SU-DHL-6 (cell line): ENCODE results near the gene PPIA.

Source experiments
- H2AFZ ChIP-seq: fragments of 200-600 bp; sonication (generic); 2 replicates; pipeline ENCODE4 v1.6.1; 2014; ENCODE audit warnings: low read depth, mild to moderate bottlenecking, moderate library complexity, mixed read lengths, antibody characterized with exemption, low read length; ENCODE audit not compliant: severe bottlenecking
- H3F3A ChIP-seq: fragments of 200-600 bp; shearing (Covaris generic); 2 replicates; pipeline ENCODE4 v1.6.0; 2016; ENCODE audit warnings: antibody characterized with exemption, mild to moderate bottlenecking; ENCODE audit not compliant: insufficient read depth
- H3K27ac ChIP-seq: fragments of 200-600 bp; sonication (generic); 2 replicates; pipeline ENCODE4 v1.5.1; 2016; ENCODE audit warnings: low read depth, mild to moderate bottlenecking, low read length, moderate library complexity, mixed read lengths
- H3K27me3 ChIP-seq: fragments of 200-600 bp; sonication (generic), shearing (Covaris generic); 2 replicates; pipeline ENCODE4 v1.6.0; 2014; ENCODE audit warnings: mild to moderate bottlenecking, low read length
- H3K36me3 ChIP-seq: fragments of 200-600 bp; sonication (generic); 2 replicates; pipeline ENCODE4 v1.6.1; 2014; ENCODE audit warnings: mild to moderate bottlenecking, low read length, mixed read lengths
- H3K4me2 ChIP-seq: fragments of 300-600, 200-600 bp; shearing (Covaris generic), sonication (generic); 2 replicates; pipeline ENCODE4 v1.6.0; 2014; ENCODE audit warnings: low read length, low read depth, mild to moderate bottlenecking; ENCODE audit not compliant: poor library complexity, severe bottlenecking
- H3K4me3 ChIP-seq: fragments of 200-600 bp; sonication (generic); 2 replicates; pipeline ENCODE4 v1.5.1; 2014; ENCODE audit warnings: antibody characterized with exemption, low read length, mild to moderate bottlenecking, mixed read lengths; ENCODE audit not compliant: insufficient read depth, poor library complexity, severe bottlenecking
- H3K79me2 ChIP-seq: fragments of 200-600 bp; sonication (generic); 2 replicates; pipeline ENCODE4 v1.6.1; 2014; ENCODE audit warnings: mild to moderate bottlenecking, low read length, moderate library complexity; ENCODE audit not compliant: insufficient read depth
- H3K9ac ChIP-seq: fragments of 200-600 bp; sonication (generic); 2 replicates; pipeline ENCODE4 v1.7.0; 2014; ENCODE audit warnings: mild to moderate bottlenecking, low read length
- H3K9me2 ChIP-seq: fragments of 200-600 bp; sonication (generic); replicated peaks from 2 replicates; pipeline ENCODE4 v1.6.1; 2014; ENCODE audit warnings: low read length; ENCODE audit not compliant: insufficient read depth
- H3K9me3 ChIP-seq: fragments of 200-600 bp; sonication (generic); 2 replicates; pipeline ENCODE4 v1.6.1; 2014; ENCODE audit warnings: low read length, mixed read lengths; ENCODE audit not compliant: insufficient read depth
- H4K20me1 ChIP-seq: fragments of 200-600 bp; sonication (generic); 2 replicates; pipeline ENCODE4 v1.6.1; 2014; ENCODE audit warnings: low read depth, mild to moderate bottlenecking, antibody characterized with exemption, low read length, moderate library complexity, mixed read lengths
- CTCF ChIP-seq: fragments of 200-600 bp; sonication (generic); IDR thresholded peaks from one replicate; pipeline ENCODE4 v1.5.1; 2017; ENCODE audit warnings: antibody characterized with exemption, mild to moderate bottlenecking, low read length, moderate library complexity; ENCODE audit not compliant: insufficient read depth, poor library complexity, severe bottlenecking
- EZH2phosphoT487 ChIP-seq: fragments of 200-600 bp; sonication (generic), shearing (Covaris generic); conservative IDR thresholded peaks from 2 replicates; pipeline ENCODE4 v1.6.1; 2018; ENCODE audit warnings: mild to moderate bottlenecking, antibody characterized with exemption, low read length, moderate library complexity, mixed read lengths

The PPIA gene

GRCh38 chr7:44749992-44750391 lies 46.5 kb upstream of the PPIA start:
- Histone ChIP-seq H3K9me2 (no peaks in the 10 kb centered on the region), H3K27ac (no peak overlapping the region), H3K9ac (no peak overlapping the region), H3K27me3 (no peaks in the 10 kb centered on the region), H3K4me2 (peak overlapping the region; percentile 53), H3K4me3 (no peak overlapping the region), H3K9me3 (no peaks in the 10 kb centered on the region), H2AFZ (no peak overlapping the region), H4K20me1 (peaks cover 3% of the 10 kb centered on the region; the same call in 1 of the 2 replicates), H3K79me2 (no peaks in the 10 kb centered on the region; the same call in 1 of the 2 replicates), H3F3A (peaks cover 17% of the 10 kb centered on the region), H3K36me3 (no peaks in the 10 kb centered on the region)
- TF ChIP-seq EZH2phosphoT487 (no peak), CTCF (no peak)

- H2AFZ ChIP-seq, result no peak overlapping the region
Observed at GRCh38 chr7:44750424-44750823, 46.1 kb upstream of the PPIA start.

GRCh38 chr7:44750921-44751571 lies 45.4 kb upstream of the PPIA start:
- no peak overlapping the region for H3K9ac ChIP-seq

More at GRCh38 chr7:44750424-44750823, 46.1 kb upstream of the PPIA start:
- H3K9ac ChIP-seq, result no peak overlapping the region
- H3K9me2 ChIP-seq, result no peaks in the 10 kb centered on the region
- TF ChIP-seq EZH2phosphoT487 (no peak), CTCF (no peak)
- H3K27me3 ChIP-seq, result no peaks in the 10 kb centered on the region
- peaks cover 3% of the 10 kb centered on the region; the same call in 1 of the 2 replicates for H4K20me1 ChIP-seq
- H3K9me3 ChIP-seq, result no peaks in the 10 kb centered on the region
- no peak overlapping the region for H3K4me3 ChIP-seq
- H3K4me2 ChIP-seq, result no peak overlapping the region
- no peak overlapping the region for H3K27ac ChIP-seq
- H3K36me3 ChIP-seq, result no peaks in the 10 kb centered on the region
- peaks cover 17% of the 10 kb centered on the region for H3F3A ChIP-seq
- H3K79me2 ChIP-seq, result no peaks in the 10 kb centered on the region; the same call in 1 of the 2 replicates

More at GRCh38 chr7:44750921-44751571, 45.4 kb upstream of the PPIA start:
- Histone ChIP-seq H3K9me2 (no peaks in the 10 kb centered on the region), H3K79me2 (no peaks in the 10 kb centered on the region; the same call in 1 of the 2 replicates), H2AFZ (no peak overlapping the region), H3F3A (peaks cover 17% of the 10 kb centered on the region), H3K36me3 (no peaks in the 10 kb centered on the region), H3K27ac (no peak overlapping the region), H3K27me3 (no peaks in the 10 kb centered on the region), H3K4me3 (no peak overlapping the region), H3K9me3 (no peaks in the 10 kb centered on the region), H4K20me1 (peaks cover 3% of the 10 kb centered on the region; the same call in 1 of the 2 replicates), H3K4me2 (no peak overlapping the region)
- no peak for TF ChIP-seq EZH2phosphoT487
- no peak for TF ChIP-seq CTCF
